ENCODE measurements around the gene RGS3. TPM values are rescaled to one million over a fixed set of nuclear protein-coding genes. Genes with fewer than 3 reads are reported as not detected.

The RGS3 gene
- total and polyA plus RNA-seq, 10 donors = 17.5 to 122 (median 82.5) TPM

DNA sequence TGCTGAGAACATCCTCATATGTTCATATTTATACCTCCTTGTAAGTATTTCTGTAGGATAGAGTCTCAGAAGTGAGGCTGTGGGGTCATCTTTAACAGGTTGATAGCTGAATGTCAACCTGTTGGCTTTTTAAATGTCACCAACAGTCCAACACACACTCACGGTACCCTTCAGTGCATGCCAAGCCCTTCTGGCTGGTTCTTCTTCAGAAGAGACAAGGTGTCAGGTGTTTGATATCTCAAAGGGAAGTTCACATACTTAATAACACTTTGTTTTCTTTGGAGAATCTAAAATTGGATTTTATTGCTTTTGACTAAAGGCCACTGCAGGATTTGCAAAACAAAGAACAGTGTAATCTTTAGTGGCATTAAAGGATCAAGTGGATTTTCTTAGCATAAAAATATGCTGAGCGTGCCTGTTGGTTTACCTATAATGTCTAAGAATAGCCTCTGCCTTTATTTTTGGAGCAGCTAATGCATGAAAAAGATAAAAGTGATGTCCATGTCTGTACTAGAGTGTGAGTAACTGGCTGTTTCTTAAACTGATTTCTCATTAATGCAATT is 58.2 kb downstream of the RGS3 start:
- intact Hi-C loops (cut with DNase I; ENCODE audit: low total_unique reads) = no loop called here
- H3K27me3 ChIP-seq (replicated peaks in 1 of 7) = no peaks in the 10 kb centered on the region
- peaks cover 52 to 100% (median 97%) of the 10 kb centered on the region in 6 donors for H3K4me1 ChIP-seq
- peak overlapping the region in 3 of 8 donors; percentile 71 to 85 (median 81) for H3K27ac ChIP-seq
- no peaks in the 10 kb centered on the region for H3K9me3 ChIP-seq
- TF ChIP-seq POLR2AphosphoS5 (IDR thresholded peaks at IDR 0.05) = no peak
- TF ChIP-seq, protein P1, sequence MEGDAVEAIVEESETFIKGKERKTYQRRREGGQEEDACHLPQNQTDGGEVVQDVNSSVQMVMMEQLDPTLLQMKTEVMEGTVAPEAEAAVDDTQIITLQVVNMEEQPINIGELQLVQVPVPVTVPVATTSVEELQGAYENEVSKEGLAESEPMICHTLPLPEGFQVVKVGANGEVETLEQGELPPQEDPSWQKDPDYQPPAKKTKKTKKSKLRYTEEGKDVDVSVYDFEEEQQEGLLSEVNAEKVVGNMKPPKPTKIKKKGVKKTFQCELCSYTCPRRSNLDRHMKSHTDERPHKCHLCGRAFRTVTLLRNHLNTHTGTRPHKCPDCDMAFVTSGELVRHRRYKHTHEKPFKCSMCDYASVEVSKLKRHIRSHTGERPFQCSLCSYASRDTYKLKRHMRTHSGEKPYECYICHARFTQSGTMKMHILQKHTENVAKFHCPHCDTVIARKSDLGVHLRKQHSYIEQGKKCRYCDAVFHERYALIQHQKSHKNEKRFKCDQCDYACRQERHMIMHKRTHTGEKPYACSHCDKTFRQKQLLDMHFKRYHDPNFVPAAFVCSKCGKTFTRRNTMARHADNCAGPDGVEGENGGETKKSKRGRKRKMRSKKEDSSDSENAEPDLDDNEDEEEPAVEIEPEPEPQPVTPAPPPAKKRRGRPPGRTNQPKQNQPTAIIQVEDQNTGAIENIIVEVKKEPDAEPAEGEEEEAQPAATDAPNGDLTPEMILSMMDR (IDR thresholded peaks at IDR 0.05 in 8 of 11, conservative IDR thresholded peaks at IDR 0.05 in 3 of 11) = no peak
- TF ChIP-seq POLR2A (IDR thresholded peaks at IDR 0.05) = no peak
- DNase-seq = no peak
- WGBS, 5 donors = 67 to 85% (median 78%) methylated on average over 2 of the region's 2 CpGs
- peaks cover 0 to 75% (median 2%) of the 10 kb centered on the region in 6 donors for H3K36me3 ChIP-seq
- H3K4me3 ChIP-seq = no peak overlapping the region

DNA sequence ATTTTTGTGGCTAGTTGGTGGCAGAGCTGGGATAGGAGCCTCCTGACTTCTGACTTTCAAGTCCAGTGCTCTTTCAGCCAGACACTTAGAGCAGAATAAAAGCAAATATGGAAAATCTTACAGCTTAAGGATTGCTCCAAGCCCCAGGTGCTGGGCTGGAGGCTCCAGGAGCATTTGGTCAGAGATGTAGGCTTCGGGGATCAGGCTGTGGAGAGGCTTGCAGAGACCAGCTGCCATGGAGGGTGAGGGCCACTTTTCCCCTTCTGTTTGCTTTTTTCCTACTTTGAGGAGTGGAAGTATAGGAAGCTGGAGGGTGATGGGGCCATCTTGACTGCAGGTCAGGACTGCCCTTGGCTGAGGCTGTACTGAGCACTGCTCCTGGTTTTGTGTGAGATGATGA is 58.9 kb downstream of the RGS3 start:
- H3K4me3 ChIP-seq = peak overlapping the region in 1 of 8 donors; percentile 59
- TF ChIP-seq, protein P1 (IDR thresholded peaks at IDR 0.05 in 8 of 11, conservative IDR thresholded peaks at IDR 0.05 in 3 of 11) = no peak
- TF ChIP-seq POLR2AphosphoS5 (IDR thresholded peaks at IDR 0.05) (no peak), POLR2A (IDR thresholded peaks at IDR 0.05) (no peak)
- intact Hi-C loops (cut with DNase I; ENCODE audit: low total_unique reads) = no loop called here
- H3K36me3 ChIP-seq = peaks cover 0 to 75% (median 2%) of the 10 kb centered on the region in 6 donors
- no peaks in the 10 kb centered on the region for H3K9me3 ChIP-seq
- no peaks in the 10 kb centered on the region for H3K27me3 ChIP-seq (replicated peaks in 1 of 7)
- peak overlapping the region in 5 of 8 donors; percentile 71 to 85 (median 74) for H3K27ac ChIP-seq
- peaks cover 50 to 100% (median 96%) of the 10 kb centered on the region in 6 donors for H3K4me1 ChIP-seq
- DNase-seq = no peak
- 50 to 100% (median 89%) methylated on average over 1 of the region's 1 CpG for WGBS, 5 donors

DNA sequence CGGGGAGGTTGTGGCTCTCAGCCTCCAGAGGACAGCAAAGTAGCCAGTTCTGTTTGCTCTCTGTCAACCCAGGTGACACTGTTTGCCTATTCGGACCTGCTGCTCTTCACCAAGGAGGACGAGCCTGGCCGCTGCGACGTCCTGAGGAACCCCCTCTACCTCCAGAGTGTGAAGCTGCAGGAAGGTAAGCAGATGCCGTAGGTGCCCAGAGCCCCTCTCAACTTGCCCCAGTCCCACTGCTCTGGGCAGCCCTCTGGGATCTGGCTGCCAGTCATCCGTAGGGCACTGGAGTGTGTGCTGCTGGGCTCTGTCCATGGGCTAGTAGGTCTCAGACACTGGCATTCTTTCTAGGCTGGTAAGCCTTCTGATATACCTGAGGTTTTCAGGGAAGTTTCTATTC is 59.3 kb downstream of the RGS3 start:
- TF ChIP-seq POLR2AphosphoS5 (IDR thresholded peaks at IDR 0.05) = no peak
- TF ChIP-seq, protein P1 (IDR thresholded peaks at IDR 0.05 in 8 of 11, conservative IDR thresholded peaks at IDR 0.05 in 3 of 11) = no peak
- no peak for TF ChIP-seq POLR2A (IDR thresholded peaks at IDR 0.05)
- Histone ChIP-seq H3K4me3 (peak overlapping the region in 3 of 8 donors; percentile 15 to 59 (median 25)), H3K36me3 (peaks cover 0 to 75% (median 2%) of the 10 kb centered on the region in 6 donors), H3K4me1 (peaks cover 50 to 100% (median 94%) of the 10 kb centered on the region in 6 donors), H3K9me3 (no peaks in the 10 kb centered on the region), H3K27ac (peak overlapping the region; percentile 51 to 85 (median 72)), H3K27me3 (replicated peaks in 1 of 7) (no peaks in the 10 kb centered on the region)
- WGBS, 5 donors = 76 to 91% (median 90%) methylated on average over 8 of the region's 8 CpGs
- intact Hi-C loops (cut with DNase I; ENCODE audit: low total_unique reads) = no loop called here
- DNase-seq = no peak

DNA sequence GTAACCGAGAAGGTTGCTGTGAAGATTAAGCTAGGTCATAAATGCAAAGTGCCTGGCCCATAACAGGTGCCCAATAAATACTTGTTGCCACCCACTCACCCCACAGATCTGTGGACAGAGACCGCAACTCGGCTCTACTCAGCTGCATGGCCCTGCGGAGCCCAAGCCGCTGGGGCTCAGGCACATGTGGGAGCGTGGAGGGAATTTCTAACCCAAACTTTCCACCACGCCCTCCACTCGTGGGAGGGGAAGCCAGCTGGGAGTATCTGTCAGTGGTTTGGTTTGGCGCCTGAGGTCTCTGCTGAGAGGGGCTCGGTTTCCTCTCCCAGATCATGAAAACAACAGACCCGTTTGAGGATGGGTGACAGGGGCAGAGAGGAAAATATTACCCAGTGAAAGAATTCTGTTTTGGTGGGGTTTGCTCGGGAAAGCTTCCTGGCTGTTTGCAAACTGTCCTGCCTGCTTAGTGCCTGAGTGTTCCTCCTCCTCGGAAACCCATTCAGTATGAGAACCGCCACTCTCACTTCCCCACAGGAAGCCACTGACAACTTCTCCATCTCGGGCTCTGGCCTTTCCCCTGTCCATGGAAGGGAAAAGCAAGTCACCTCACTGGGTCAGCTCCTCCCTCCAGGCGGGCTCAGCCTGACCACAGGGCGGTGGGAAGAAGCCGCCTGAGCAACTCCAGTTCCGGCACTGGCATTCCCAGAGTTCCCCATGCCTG is 60.1 kb downstream of the RGS3 start:
- intact Hi-C loops (cut with DNase I; ENCODE audit: low total_unique reads) = no loop called here
- no peaks in the 10 kb centered on the region for H3K27me3 ChIP-seq (replicated peaks in 1 of 7)
- peak overlapping the region in 5 of 8 donors; percentile 6 to 59 (median 15) for H3K4me3 ChIP-seq
- peaks cover 50 to 100% (median 87%) of the 10 kb centered on the region in 6 donors for H3K4me1 ChIP-seq
- peak in 2 of 3 donors; percentile 63 to 79 for TF ChIP-seq POLR2AphosphoS5 (IDR thresholded peaks at IDR 0.05)
- TF ChIP-seq, protein P1 (IDR thresholded peaks at IDR 0.05 in 8 of 11, conservative IDR thresholded peaks at IDR 0.05 in 3 of 11) = no peak
- DNase-seq = peak; percentile 83
- peaks cover 0 to 79% (median 5%) of the 10 kb centered on the region in 6 donors for H3K36me3 ChIP-seq
- WGBS, 5 donors = 7 to 12% (median 9%) methylated on average over 16 to 19 of the region's 19 CpGs
- peak overlapping the region; percentile 51 to 85 (median 72) for H3K27ac ChIP-seq
- H3K9me3 ChIP-seq = no peaks in the 10 kb centered on the region
